ENCODE data around the gene SRBD1.

Gene SRBD1

DNA sequence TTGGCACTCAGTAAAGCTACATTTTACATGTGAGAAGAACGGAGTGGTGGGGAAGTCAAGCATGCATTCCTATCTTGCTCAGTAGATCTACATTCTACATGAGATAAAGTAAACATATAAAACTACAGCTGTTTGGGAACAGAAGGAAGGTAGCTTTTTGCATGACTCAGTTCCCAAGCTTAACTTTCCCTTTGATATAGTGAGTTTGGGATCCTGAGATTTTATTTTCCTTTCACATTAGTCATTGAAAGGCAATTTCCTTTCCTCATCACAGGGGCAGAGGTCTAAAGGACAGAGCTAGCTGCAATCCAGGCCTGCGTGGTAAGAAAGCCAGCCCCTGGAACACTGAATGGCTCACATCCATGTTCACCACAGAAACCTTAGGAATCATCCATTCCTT lies 257.2 kb downstream of the SRBD1 start:
- no peak for DNase-seq

DNA sequence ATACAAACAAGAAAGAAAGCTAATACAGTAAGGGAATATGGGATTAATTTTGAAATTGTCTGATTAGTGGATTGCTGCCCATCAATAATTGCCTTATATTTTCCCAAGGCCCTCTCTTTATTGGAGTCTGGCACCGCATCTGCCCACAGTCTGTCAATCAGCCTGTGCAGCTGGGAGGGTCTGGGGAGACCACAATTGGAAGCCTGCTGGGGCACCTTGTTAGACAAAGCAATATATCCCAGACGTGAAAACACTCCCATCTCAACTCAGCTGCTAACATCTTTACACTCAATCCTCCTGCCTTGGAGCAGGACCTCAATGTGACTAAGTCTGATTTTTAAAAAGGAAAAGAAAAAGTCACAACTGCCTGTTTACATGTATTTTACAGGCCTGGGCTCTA lies 258.6 kb downstream of the SRBD1 start:
- no peak for DNase-seq

- DNase-seq, result no peak
Measured at GRCh38 chr2:45345331-45346234, 265.5 kb downstream of the SRBD1 start.

GRCh38 chr2:45344502-45344901 lies 266.6 kb downstream of the SRBD1 start:
- DNase-seq, result no peak

GRCh38 chr2:45344071-45344470 lies 267.0 kb downstream of the SRBD1 start:
- DNase-seq, result no peak

DNA sequence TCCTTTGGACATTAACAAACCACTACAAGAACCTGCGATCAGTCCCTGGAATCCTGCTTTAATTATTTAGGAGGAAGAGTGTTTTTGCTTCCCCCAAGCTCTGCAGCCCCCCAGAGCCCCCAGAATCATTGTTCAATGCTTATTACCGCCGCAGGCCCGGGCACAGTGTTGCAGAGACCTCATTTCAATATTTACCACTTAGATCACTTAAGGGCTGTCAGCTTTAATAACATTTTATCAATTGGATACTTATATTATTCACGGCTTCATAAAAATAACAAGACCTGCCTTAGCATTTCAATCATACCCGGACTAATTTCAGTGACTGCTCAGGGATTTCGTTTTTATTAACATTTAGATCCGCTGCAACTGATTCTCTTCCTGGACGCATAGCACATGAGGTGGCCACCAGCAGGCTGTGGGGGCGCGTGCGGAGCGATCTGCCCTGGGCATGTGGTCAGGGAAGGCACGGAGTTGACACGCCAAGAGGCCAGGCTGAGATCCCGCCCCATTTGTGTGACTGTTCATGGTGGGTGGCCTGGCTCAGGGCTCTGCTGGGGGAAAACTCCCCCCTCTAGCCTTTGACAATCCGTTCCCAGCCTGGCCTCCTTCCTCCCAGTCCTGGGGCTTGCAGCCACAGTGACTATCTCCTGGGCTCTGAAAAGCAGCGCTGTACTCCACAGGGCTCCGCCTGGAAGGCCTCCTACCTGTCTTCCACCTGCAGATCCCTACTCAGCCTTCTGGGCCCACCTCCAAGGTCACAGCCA lies 267.6 kb downstream of the SRBD1 start:
- DNase-seq, result no peak

DNA sequence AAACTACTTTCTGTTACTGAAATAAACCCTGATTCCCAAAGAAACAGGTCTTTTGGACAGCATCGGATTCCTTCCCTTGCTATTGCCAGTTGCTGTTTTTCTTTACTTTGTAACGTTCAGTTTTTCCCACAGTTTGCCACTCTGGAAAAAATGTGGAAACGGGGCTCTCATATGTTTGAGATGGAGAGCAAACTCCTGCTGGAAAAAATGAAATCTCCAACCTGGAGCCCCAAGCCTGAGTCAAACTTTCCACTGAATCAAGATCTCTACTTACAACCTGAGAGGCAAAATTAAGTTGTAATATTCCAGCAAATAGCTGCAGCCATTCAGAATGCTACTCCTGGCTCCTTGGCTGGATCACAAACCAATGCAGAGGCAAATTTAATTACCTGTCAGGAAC lies 270.7 kb downstream of the SRBD1 start:
- no peak for DNase-seq

- no peak for DNase-seq
Measured at GRCh38 chr2:45339253-45339652, 271.8 kb downstream of the SRBD1 start.
